Endothelial cell of umbilical vein (primary cell): ENCODE data around the gene APMAP. TPM values are rescaled to one million over a fixed set of nuclear protein-coding genes. Genes with fewer than 3 reads are reported as not detected.

Experiments used
- BruUV-seq: library from RNA; stranded (reverse); fragments of 400-500 nt; replicated peaks from 2 replicates; lab custom pipeline; 2021; lab: Mats Ljungman, UMichigan
- CTCF ChIA-PET: fragments of 300-600, 350-600 bp; sonication (Branson Sonifier 250); formaldehyde crosslinking; loops from one replicate; lab custom pipeline; 2021; ENCODE audit warnings: antibody characterized with exemption, inconsistent platforms; lab: Charles Lee
- POLR2A ChIA-PET: fragments of 300-600, 350-600 bp; sonication (Branson Sonifier 250); formaldehyde crosslinking; loops from one replicate; lab custom pipeline; 2021; ENCODE audit warnings: antibody characterized with exemption, inconsistent platforms; lab: Charles Lee
- DNase-seq: peaks from one replicate; pipeline ENCODE4 v3.0.0-alpha.2; 2011; ENCODE audit warnings: low read depth, low spot score
- FAIRE-seq: peaks from 2 replicates; lab custom pipeline; 2011; peaks lifted over from hg19 to GRCh38; lab: Jason Lieb, UNC
- H2AFZ ChIP-seq: 2 replicates; pipeline ENCODE4 v1.6.0; 2012; ENCODE audit warnings: low read depth, low read length, control low read depth, inconsistent platforms
- H3K27ac ChIP-seq: 2 replicates; pipeline ENCODE4 v1.5.1; 2011; ENCODE audit warnings: low read depth, mild to moderate bottlenecking, control low read depth, low read length, moderate library complexity; ENCODE audit not compliant: insufficient read depth
- H3K27me3 ChIP-seq, 2 experiments: 2 replicates each; pipeline versions ENCODE4 v1.6.0 to v1.6.1; 2011; ENCODE audit warnings: low read length in 2 of 2, mixed read lengths in 1 of 2; ENCODE audit not compliant: control insufficient read depth in 2 of 2, insufficient read depth in 2 of 2
- H3K36me3 ChIP-seq, 2 experiments: 2 replicates in 1 of 2; 3 replicates in 1 of 2; pipeline ENCODE4 v1.5.1; 2011; ENCODE audit warnings: low read length in 2 of 2, mild to moderate bottlenecking in 1 of 2, moderate library complexity in 1 of 2; ENCODE audit not compliant: control insufficient read depth in 2 of 2, insufficient read depth in 2 of 2; ENCODE audit errors: extremely low read depth in 1 of 2
- H3K4me1 ChIP-seq: 3 replicates; pipeline ENCODE4 v1.5.1; 2011; ENCODE audit warnings: mild to moderate bottlenecking, low read length; ENCODE audit not compliant: control insufficient read depth, insufficient read depth; ENCODE audit errors: extremely low read depth
- H3K4me2 ChIP-seq: 2 replicates; pipeline ENCODE4 v1.6.1; 2011; ENCODE audit warnings: low read length, control low read depth, mixed read lengths; ENCODE audit not compliant: insufficient read depth
- H3K4me3 ChIP-seq, 3 experiments: fragments of 200-600 bp in 1 of 3; sonication (generic), shearing (Covaris generic) in 1 of 3; replicated peaks in 1 of 3; 2 replicates each; pipeline ENCODE4 v1.5.1; 2011 to 2016; ENCODE audit warnings: control low read depth in 3 of 3, low read length in 3 of 3, mild to moderate bottlenecking in 2 of 3, inconsistent platforms in 1 of 3, low read depth in 1 of 3, moderate library complexity in 1 of 3; ENCODE audit not compliant: insufficient read depth in 1 of 3
- H3K79me2 ChIP-seq: 2 replicates; pipeline ENCODE4 v1.6.0; 2012; ENCODE audit warnings: low read length, inconsistent platforms; ENCODE audit not compliant: control insufficient read depth, insufficient read depth
- H3K9ac ChIP-seq: replicated peaks from 2 replicates; pipeline ENCODE3; 2011; ENCODE audit warnings: low read length, control low read depth; ENCODE audit not compliant: insufficient read depth; ENCODE audit errors: extremely low read depth
- H3K9me1 ChIP-seq: replicated peaks from 3 replicates; pipeline ENCODE4 v1.6.0; 2011; ENCODE audit warnings: mild to moderate bottlenecking, low read length; ENCODE audit not compliant: control insufficient read depth, insufficient read depth; ENCODE audit errors: extremely low read depth
- H3K9me3 ChIP-seq: replicated peaks from 2 replicates; pipeline ENCODE4 v1.5.1; 2012; ENCODE audit warnings: low read length, inconsistent platforms; ENCODE audit not compliant: control insufficient read depth, insufficient read depth
- H4K20me1 ChIP-seq: replicated peaks from 2 replicates; pipeline ENCODE3; 2011; ENCODE audit warnings: mild to moderate bottlenecking, low read length; ENCODE audit not compliant: control insufficient read depth, insufficient read depth; ENCODE audit errors: extremely low read depth
- EZH2 ChIP-seq: IDR thresholded peaks from 2 replicates; pipeline ENCODE4 v1.6.1; 2012; ENCODE audit warnings: borderline replicate concordance, low read depth, mild to moderate bottlenecking, moderate library complexity, low read length, inconsistent platforms; ENCODE audit not compliant: severe bottlenecking
- FOS ChIP-seq: IDR thresholded peaks from 2 replicates; pipeline ENCODE4 v1.6.1; 2011; ENCODE audit warnings: mild to moderate bottlenecking, low read length, moderate library complexity, borderline replicate concordance; ENCODE audit not compliant: insufficient read depth
- GATA2 ChIP-seq: IDR thresholded peaks from 2 replicates; pipeline ENCODE4 v1.7.0; 2011; ENCODE audit warnings: low read depth, mild to moderate bottlenecking, moderate library complexity, mixed read lengths, low read length; ENCODE audit not compliant: insufficient read length, insufficient read depth
- JUN ChIP-seq: IDR thresholded peaks from 2 replicates; pipeline ENCODE4 v1.6.1; 2011; ENCODE audit warnings: borderline replicate concordance, low read depth; ENCODE audit not compliant: insufficient read length, insufficient read depth
- MYC ChIP-seq: IDR thresholded peaks from one replicate; pipeline ENCODE4 v1.6.1; 2011; ENCODE audit warnings: mild to moderate bottlenecking, low read depth, low read length
- POLR2A ChIP-seq: IDR thresholded peaks from 2 replicates; pipeline ENCODE4 v1.6.1; 2012; ENCODE audit warnings: low read depth, mild to moderate bottlenecking, control low read depth, low read length
- POLR2AphosphoS5 ChIP-seq: IDR thresholded peaks from 2 replicates; pipeline ENCODE4 v1.6.1; 2012; ENCODE audit warnings: low read depth, mild to moderate bottlenecking, control low read depth, low read length, moderate library complexity; ENCODE audit not compliant: insufficient read depth
- dilution Hi-C: fragments of 300-500 bp; cut with MboI; formaldehyde crosslinking; loops from one replicate; pipeline ENCODE4 v1.15.0; 2019; ENCODE audit warnings: low sequenced_read_pairs; ENCODE audit not compliant: extremely low pct_ligation_motif_present
- intact Hi-C: fragments of 100-400 bp; cut with micrococcal nuclease; formaldehyde crosslinking; loops from one replicate; pipeline ENCODE4 v1.10.0; 2022
- polyA plus RNA-seq, 4 experiments: library from polyadenylated mRNA; depleted of rRNA in 3 of 4; stranded (reverse) in 3 of 4; unstranded in 1 of 4; fragments of >200 nt; gene quantifications; 2 replicates each; pipeline versions ENCODE4 v1.2.1 to v1.2.3, GENCODE V29; 2011 to 2012; ENCODE audit warnings: missing spikeins in 1 of 4
- total RNA-seq: library from RNA; stranded (reverse); gene quantifications from 2 replicates; pipeline ENCODE4 v1.2.3, GENCODE V29; 2021
- TF ChIP-seq, protein P1 (sequence below): IDR thresholded peaks from 2 replicates; pipeline ENCODE4 v1.6.1; 2011; ENCODE audit not compliant: insufficient read depth, insufficient read length
- TF ChIP-seq, protein P2 (sequence below), 2 donors: IDR thresholded peaks; 1 replicate in 1 of 2; 2 replicates in 1 of 2; pipeline ENCODE4 v1.5.1; 2011; ENCODE audit warnings: low read length in 2 of 2, mild to moderate bottlenecking in 2 of 2, moderate library complexity in 2 of 2, control low read depth in 1 of 2, inconsistent platforms in 1 of 2, low read depth in 1 of 2; ENCODE audit not compliant: insufficient read depth in 1 of 2; ENCODE audit errors: extremely low read depth in 1 of 2

APMAP gene
- total and polyA plus RNA-seq, 2 donors (not counting 3 experiments of a cell fraction or from before 2014, with no cell fraction given): 80.7 to 110 TPM

DNA sequence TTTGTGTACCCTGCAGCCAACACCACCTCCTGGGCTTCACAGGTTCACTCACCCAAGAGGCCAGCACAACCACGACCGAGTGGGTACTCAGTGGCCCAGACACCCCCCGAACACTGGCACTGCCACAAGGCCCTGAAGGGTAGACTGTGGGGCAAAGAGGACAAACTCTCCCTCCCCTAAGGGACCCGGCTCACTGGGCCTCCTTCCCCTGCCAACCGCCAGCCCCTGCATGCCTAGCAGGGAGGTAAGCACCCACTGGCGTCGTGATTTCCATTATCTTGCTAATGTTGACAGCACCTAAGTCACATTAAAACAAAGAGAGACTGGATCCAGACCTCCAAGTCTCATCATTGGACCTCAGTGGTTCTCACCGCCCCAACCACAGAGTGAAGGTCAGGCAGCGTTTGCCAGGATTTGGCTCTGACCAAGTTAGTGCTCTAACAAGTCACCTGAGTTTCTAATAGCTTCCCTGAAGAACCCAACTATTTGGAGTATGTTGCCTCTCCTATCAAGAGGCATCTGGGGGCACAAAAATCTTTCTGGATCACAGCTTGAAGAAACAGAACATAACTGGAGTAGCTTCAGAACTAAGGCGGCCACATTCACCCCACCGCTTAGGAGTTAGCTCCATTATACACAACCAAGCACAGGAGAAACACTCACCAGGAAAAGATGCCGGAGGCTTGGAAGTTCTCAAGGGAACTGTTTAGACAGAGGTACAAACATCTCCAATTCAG is 14.0 kb upstream of the APMAP start:
- H3K9me1 ChIP-seq: no peaks in the 10 kb centered on the region
- no peak overlapping the region for H2AFZ ChIP-seq
- TF ChIP-seq GATA2 (no peak), JUN (no peak), MYC (no peak), EZH2 (no peak), POLR2AphosphoS5 (no peak), FOS (no peak), POLR2A (no peak)
- TF ChIP-seq, protein P1, sequence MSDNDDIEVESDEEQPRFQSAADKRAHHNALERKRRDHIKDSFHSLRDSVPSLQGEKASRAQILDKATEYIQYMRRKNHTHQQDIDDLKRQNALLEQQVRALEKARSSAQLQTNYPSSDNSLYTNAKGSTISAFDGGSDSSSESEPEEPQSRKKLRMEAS: no peak
- TF ChIP-seq, protein P2, sequence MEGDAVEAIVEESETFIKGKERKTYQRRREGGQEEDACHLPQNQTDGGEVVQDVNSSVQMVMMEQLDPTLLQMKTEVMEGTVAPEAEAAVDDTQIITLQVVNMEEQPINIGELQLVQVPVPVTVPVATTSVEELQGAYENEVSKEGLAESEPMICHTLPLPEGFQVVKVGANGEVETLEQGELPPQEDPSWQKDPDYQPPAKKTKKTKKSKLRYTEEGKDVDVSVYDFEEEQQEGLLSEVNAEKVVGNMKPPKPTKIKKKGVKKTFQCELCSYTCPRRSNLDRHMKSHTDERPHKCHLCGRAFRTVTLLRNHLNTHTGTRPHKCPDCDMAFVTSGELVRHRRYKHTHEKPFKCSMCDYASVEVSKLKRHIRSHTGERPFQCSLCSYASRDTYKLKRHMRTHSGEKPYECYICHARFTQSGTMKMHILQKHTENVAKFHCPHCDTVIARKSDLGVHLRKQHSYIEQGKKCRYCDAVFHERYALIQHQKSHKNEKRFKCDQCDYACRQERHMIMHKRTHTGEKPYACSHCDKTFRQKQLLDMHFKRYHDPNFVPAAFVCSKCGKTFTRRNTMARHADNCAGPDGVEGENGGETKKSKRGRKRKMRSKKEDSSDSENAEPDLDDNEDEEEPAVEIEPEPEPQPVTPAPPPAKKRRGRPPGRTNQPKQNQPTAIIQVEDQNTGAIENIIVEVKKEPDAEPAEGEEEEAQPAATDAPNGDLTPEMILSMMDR (IDR thresholded peaks at IDR 0.05; ENCODE audit: extremely low read depth in 1 of 2, insufficient read depth in 1 of 2, low read depth in 1 of 2, low read length in 2 of 2): no peak
- no peaks in the 10 kb centered on the region for H3K4me1 ChIP-seq
- no peak overlapping the region for H3K9ac ChIP-seq
- FAIRE-seq (no peak), DNase-seq (no peak)
- H3K36me3 ChIP-seq: no peaks in the 10 kb centered on the region
- H4K20me1 ChIP-seq: no peaks in the 10 kb centered on the region
- dilution Hi-C loops: no loop called here
- intact Hi-C loops: no loop called here
- no peak overlapping the region for H3K4me3 ChIP-seq
- H3K4me2 ChIP-seq: no peak overlapping the region
- H3K9me3 ChIP-seq: no peaks in the 10 kb centered on the region
- no TSS peak for BruUV-seq
- peaks cover 0 to 1% of the 10 kb centered on the region in 2 experiments for H3K27me3 ChIP-seq
- no peaks in the 10 kb centered on the region for H3K79me2 ChIP-seq
- ChIA-PET CTCF (no interaction called here), POLR2A (no interaction called here)
- H3K27ac ChIP-seq: no peak overlapping the region
